ENCODE measurements around the gene HSPB6.
A peak's percentile ranks its signal among the peaks of the same experiment; 100 is the strongest.
"Not testable (repeated sequence)": the region's sequence is repeated elsewhere in the genome, so short reads cannot be mapped to it uniquely, and the experiment has no call there.

The HSPB6 gene

GRCh38 chr19:35775046-35775297, 18.1 kb upstream of the HSPB6 start:
- peaks cover 5% of the 10 kb centered on the region; the same call in 1 of the 2 replicates for H3K79me2 ChIP-seq (ENCODE audit: control insufficient read depth, low read length)
- no peaks in the 10 kb centered on the region for H3K9me3 ChIP-seq (ENCODE audit: control insufficient read depth, insufficient read depth, low read length)
- H3K4me2 ChIP-seq (ENCODE audit: low read length): peak overlapping the region; percentile 62
- no peaks in the 10 kb centered on the region for H3K9me2 ChIP-seq (replicated peaks; ENCODE audit: control insufficient read depth, low read length)
- H3K4me1 ChIP-seq (ENCODE audit: control insufficient read depth, low read length): peaks cover 15% of the 10 kb centered on the region
- H3K27me3 ChIP-seq (ENCODE audit: control insufficient read depth, low read length): no peaks in the 10 kb centered on the region
- H3K4me3 ChIP-seq (ENCODE audit: low read length): peak overlapping the region; percentile 72
- H3F3A ChIP-seq (ENCODE audit: control insufficient read depth, insufficient read depth): peaks cover 2% of the 10 kb centered on the region; the same call in 1 of the 2 replicates
- TF ChIP-seq EZH2phosphoT487 (IDR thresholded peaks at IDR 0.05; ENCODE audit: borderline replicate concordance, low read length) (no peak), CTCF (IDR thresholded peaks at IDR 0.05; ENCODE audit: low read depth, low read length, poor library complexity, severe bottlenecking) (no peak)
- no peaks in the 10 kb centered on the region for H3K36me3 ChIP-seq (ENCODE audit: control insufficient read depth, low read length)
- no peaks in the 10 kb centered on the region for H4K20me1 ChIP-seq (ENCODE audit: control insufficient read depth, insufficient read depth, low read depth, low read length)
- no peak overlapping the region for H3K27ac ChIP-seq (ENCODE audit: low read depth, low read length)

- H3K4me3 ChIP-seq (ENCODE audit: low read length): peak overlapping the region; percentile 72
- H3K36me3 ChIP-seq (ENCODE audit: control insufficient read depth, low read length): no peaks in the 10 kb centered on the region
- no peaks in the 10 kb centered on the region for H3K27me3 ChIP-seq (ENCODE audit: control insufficient read depth, low read length)
- peaks cover 15% of the 10 kb centered on the region for H3K4me1 ChIP-seq (ENCODE audit: control insufficient read depth, low read length)
- H3K4me2 ChIP-seq (ENCODE audit: low read length): peak overlapping the region; percentile 62
- H4K20me1 ChIP-seq (ENCODE audit: control insufficient read depth, insufficient read depth, low read depth, low read length): no peaks in the 10 kb centered on the region
- TF ChIP-seq EZH2phosphoT487 (IDR thresholded peaks at IDR 0.05; ENCODE audit: borderline replicate concordance, low read length) (no peak), CTCF (IDR thresholded peaks at IDR 0.05; ENCODE audit: low read depth, low read length, poor library complexity, severe bottlenecking) (no peak)
- peaks cover 2% of the 10 kb centered on the region; the same call in 1 of the 2 replicates for H3F3A ChIP-seq (ENCODE audit: control insufficient read depth, insufficient read depth)
- no peak overlapping the region for H3K27ac ChIP-seq (ENCODE audit: low read depth, low read length)
- H3K9me2 ChIP-seq (replicated peaks; ENCODE audit: control insufficient read depth, low read length): no peaks in the 10 kb centered on the region
- peaks cover 5% of the 10 kb centered on the region; the same call in 1 of the 2 replicates for H3K79me2 ChIP-seq (ENCODE audit: control insufficient read depth, low read length)
- H3K9me3 ChIP-seq (ENCODE audit: control insufficient read depth, insufficient read depth, low read length): no peaks in the 10 kb centered on the region
Measured at GRCh38 chr19:35774274-35775045, 17.6 kb upstream of the HSPB6 start.

- no peaks in the 10 kb centered on the region for H3K27me3 ChIP-seq (ENCODE audit: control insufficient read depth, low read length)
- no peaks in the 10 kb centered on the region for H4K20me1 ChIP-seq (ENCODE audit: control insufficient read depth, insufficient read depth, low read depth, low read length)
- peaks cover 15% of the 10 kb centered on the region for H3K4me1 ChIP-seq (ENCODE audit: control insufficient read depth, low read length)
- TF ChIP-seq EZH2phosphoT487 (IDR thresholded peaks at IDR 0.05; ENCODE audit: borderline replicate concordance, low read length) (no peak), CTCF (IDR thresholded peaks at IDR 0.05; ENCODE audit: low read depth, low read length, poor library complexity, severe bottlenecking) (no peak)
- H3K9me2 ChIP-seq (replicated peaks; ENCODE audit: control insufficient read depth, low read length): no peaks in the 10 kb centered on the region
- no peak overlapping the region for H3K4me3 ChIP-seq (ENCODE audit: low read length)
- H3K79me2 ChIP-seq (ENCODE audit: control insufficient read depth, low read length): peaks cover 5% of the 10 kb centered on the region; the same call in 1 of the 2 replicates
- no peak overlapping the region for H3K27ac ChIP-seq (ENCODE audit: low read depth, low read length)
- H3K4me2 ChIP-seq (ENCODE audit: low read length): no peak overlapping the region
- H3F3A ChIP-seq (ENCODE audit: control insufficient read depth, insufficient read depth): peaks cover 2% of the 10 kb centered on the region; the same call in 1 of the 2 replicates
- H3K36me3 ChIP-seq (ENCODE audit: control insufficient read depth, low read length): peaks cover 4% of the 10 kb centered on the region
- H3K9me3 ChIP-seq (ENCODE audit: control insufficient read depth, insufficient read depth, low read length): no peaks in the 10 kb centered on the region
Measured at GRCh38 chr19:35773020-35773806, 16.4 kb upstream of the HSPB6 start.

GRCh38 chr19:35772362-35772761, 15.5 kb upstream of the HSPB6 start:
- H3K4me2 ChIP-seq (ENCODE audit: low read length); H3K9me2 ChIP-seq (replicated peaks; ENCODE audit: control insufficient read depth, low read length); H3F3A ChIP-seq (ENCODE audit: control insufficient read depth, insufficient read depth); H3K27ac ChIP-seq (ENCODE audit: low read depth, low read length); H3K79me2 ChIP-seq (ENCODE audit: control insufficient read depth, low read length); H4K20me1 ChIP-seq (ENCODE audit: control insufficient read depth, insufficient read depth, low read depth, low read length); H3K27me3 ChIP-seq (ENCODE audit: control insufficient read depth, low read length); H3K9me3 ChIP-seq (ENCODE audit: control insufficient read depth, insufficient read depth, low read length); H3K4me3 ChIP-seq (ENCODE audit: low read length): not testable (repeated sequence)
- H3K36me3 ChIP-seq (ENCODE audit: control insufficient read depth, low read length): peaks cover 11% of the 10 kb centered on the region
- H3K4me1 ChIP-seq (ENCODE audit: control insufficient read depth, low read length): peaks cover 15% of the 10 kb centered on the region

Measured in DOHH2 (cell line).